Liver (tissue), 3 donors: Measurements from ENCODE around the gene CD33.

Experiments
- EGR1 ChIP-seq, 2 donors: IDR thresholded peaks; 2 replicates each; pipeline ENCODE4 v1.6.1; 2016 to 2018; ENCODE audit warnings: antibody characterized with exemption in 2 of 2, low read depth in 2 of 2
- JUND ChIP-seq, 2 donors: IDR thresholded peaks; 2 replicates each; pipeline ENCODE4 v1.6.1; 2016; ENCODE audit warnings: antibody characterized with exemption in 2 of 2
- RAD21 ChIP-seq, 2 donors: IDR thresholded peaks; 2 replicates each; pipeline ENCODE4 v1.6.1; 2016; ENCODE audit warnings: antibody characterized with exemption in 2 of 2, mild to moderate bottlenecking in 2 of 2
- RXRA ChIP-seq, 2 donors: IDR thresholded peaks; 2 replicates each; pipeline ENCODE4 v1.6.1; 2017 to 2018; ENCODE audit warnings: antibody characterized with exemption in 2 of 2, mild to moderate bottlenecking in 1 of 2
- TAF1 ChIP-seq: conservative IDR thresholded peaks from 2 replicates; pipeline ENCODE4 v1.6.1; 2016; ENCODE audit warnings: antibody characterized with exemption, mild to moderate bottlenecking
- YY1 ChIP-seq: IDR thresholded peaks from 2 replicates; pipeline ENCODE4 v1.6.1; 2016; ENCODE audit warnings: antibody characterized with exemption, mild to moderate bottlenecking
- TF ChIP-seq, protein P1 (sequence below): fragments of 150-350 bp; IDR thresholded peaks from 2 replicates; pipeline ENCODE4 v1.5.1; 2017; ENCODE audit warnings: improper control_type of control experiment, low read depth, low read length; ENCODE audit not compliant: missing input control
- TF ChIP-seq, protein P2 (sequence below): IDR thresholded peaks from 2 replicates; pipeline ENCODE4 v1.6.1; 2016; ENCODE audit warnings: antibody characterized with exemption, mild to moderate bottlenecking
- TF ChIP-seq, protein P3 (sequence below): IDR thresholded peaks from 2 replicates; pipeline ENCODE4 v1.6.1; 2016; ENCODE audit warnings: antibody characterized with exemption
- donor health status: healthy.
- donor health status: healthy.

DNA sequence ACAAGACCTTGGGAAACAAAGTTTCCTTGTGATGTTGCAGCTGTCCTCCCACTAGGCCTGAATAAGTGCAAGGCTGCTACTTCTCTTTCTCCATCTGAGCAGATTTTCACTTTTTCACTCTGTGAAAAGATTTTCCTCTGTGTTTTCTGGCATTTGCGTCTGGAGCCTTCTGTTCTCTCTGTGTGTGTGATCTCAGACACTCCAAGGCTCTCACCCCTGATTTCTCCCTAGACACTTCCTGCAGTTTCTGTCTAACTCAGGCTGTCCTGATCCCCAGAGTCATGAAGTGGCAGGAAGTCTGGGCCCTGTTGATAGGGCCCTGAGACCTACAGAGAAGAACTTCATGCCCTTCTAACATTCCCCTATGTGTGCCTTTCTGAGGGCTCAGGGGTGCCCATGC lies 45.6 kb upstream of the CD33 start:
- TF ChIP-seq RXRA (IDR thresholded peaks at IDR 0.05): no peak
- TF ChIP-seq TAF1: no peak
- TF ChIP-seq, protein P1, sequence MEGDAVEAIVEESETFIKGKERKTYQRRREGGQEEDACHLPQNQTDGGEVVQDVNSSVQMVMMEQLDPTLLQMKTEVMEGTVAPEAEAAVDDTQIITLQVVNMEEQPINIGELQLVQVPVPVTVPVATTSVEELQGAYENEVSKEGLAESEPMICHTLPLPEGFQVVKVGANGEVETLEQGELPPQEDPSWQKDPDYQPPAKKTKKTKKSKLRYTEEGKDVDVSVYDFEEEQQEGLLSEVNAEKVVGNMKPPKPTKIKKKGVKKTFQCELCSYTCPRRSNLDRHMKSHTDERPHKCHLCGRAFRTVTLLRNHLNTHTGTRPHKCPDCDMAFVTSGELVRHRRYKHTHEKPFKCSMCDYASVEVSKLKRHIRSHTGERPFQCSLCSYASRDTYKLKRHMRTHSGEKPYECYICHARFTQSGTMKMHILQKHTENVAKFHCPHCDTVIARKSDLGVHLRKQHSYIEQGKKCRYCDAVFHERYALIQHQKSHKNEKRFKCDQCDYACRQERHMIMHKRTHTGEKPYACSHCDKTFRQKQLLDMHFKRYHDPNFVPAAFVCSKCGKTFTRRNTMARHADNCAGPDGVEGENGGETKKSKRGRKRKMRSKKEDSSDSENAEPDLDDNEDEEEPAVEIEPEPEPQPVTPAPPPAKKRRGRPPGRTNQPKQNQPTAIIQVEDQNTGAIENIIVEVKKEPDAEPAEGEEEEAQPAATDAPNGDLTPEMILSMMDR: no peak
- no peak for TF ChIP-seq YY1
- TF ChIP-seq, protein P2, sequence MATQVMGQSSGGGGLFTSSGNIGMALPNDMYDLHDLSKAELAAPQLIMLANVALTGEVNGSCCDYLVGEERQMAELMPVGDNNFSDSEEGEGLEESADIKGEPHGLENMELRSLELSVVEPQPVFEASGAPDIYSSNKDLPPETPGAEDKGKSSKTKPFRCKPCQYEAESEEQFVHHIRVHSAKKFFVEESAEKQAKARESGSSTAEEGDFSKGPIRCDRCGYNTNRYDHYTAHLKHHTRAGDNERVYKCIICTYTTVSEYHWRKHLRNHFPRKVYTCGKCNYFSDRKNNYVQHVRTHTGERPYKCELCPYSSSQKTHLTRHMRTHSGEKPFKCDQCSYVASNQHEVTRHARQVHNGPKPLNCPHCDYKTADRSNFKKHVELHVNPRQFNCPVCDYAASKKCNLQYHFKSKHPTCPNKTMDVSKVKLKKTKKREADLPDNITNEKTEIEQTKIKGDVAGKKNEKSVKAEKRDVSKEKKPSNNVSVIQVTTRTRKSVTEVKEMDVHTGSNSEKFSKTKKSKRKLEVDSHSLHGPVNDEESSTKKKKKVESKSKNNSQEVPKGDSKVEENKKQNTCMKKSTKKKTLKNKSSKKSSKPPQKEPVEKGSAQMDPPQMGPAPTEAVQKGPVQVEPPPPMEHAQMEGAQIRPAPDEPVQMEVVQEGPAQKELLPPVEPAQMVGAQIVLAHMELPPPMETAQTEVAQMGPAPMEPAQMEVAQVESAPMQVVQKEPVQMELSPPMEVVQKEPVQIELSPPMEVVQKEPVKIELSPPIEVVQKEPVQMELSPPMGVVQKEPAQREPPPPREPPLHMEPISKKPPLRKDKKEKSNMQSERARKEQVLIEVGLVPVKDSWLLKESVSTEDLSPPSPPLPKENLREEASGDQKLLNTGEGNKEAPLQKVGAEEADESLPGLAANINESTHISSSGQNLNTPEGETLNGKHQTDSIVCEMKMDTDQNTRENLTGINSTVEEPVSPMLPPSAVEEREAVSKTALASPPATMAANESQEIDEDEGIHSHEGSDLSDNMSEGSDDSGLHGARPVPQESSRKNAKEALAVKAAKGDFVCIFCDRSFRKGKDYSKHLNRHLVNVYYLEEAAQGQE: no peak
- no peak for TF ChIP-seq RAD21 (IDR thresholded peaks at IDR 0.05)
- no peak for TF ChIP-seq EGR1 (IDR thresholded peaks at IDR 0.05; ENCODE audit: low read depth in 2 of 2)
- TF ChIP-seq, protein P3, sequence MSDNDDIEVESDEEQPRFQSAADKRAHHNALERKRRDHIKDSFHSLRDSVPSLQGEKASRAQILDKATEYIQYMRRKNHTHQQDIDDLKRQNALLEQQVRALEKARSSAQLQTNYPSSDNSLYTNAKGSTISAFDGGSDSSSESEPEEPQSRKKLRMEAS: no peak
- no peak for TF ChIP-seq JUND (IDR thresholded peaks at IDR 0.05)
